A549 (cell line): ENCODE results near the gene IFNAR2. TPM values are rescaled to one million over a fixed set of nuclear protein-coding genes. Genes with fewer than 3 reads are reported as not detected.

Experiments used
- ATAC-seq, 2 experiments: fragments of 200-7000 bp in 1 of 2; fragments of >200 bp in 1 of 2; cut with Nextera tagmentation in 1 of 2; cut with Tn5 transposase in 1 of 2; 3 replicates each; pipeline versions ENCODE4 v1.8.0 to v1.9.1; 2018 to 2020; ENCODE audit warnings: mild to moderate bottlenecking in 1 of 2, moderate library complexity in 1 of 2
- CTCF ChIA-PET: fragments of 300-600 bp; sonication (Branson Sonifier 250); formaldehyde crosslinking; extraction: SDS; loops from one replicate; lab custom pipeline; 2021; ENCODE audit warnings: antibody characterized with exemption, inconsistent platforms; lab: Yijun Ruan, JAX
- POLR2A ChIA-PET: fragments of 350-600 bp; formaldehyde crosslinking; extraction: SDS; loops from one replicate; lab custom pipeline; 2021; ENCODE audit warnings: antibody characterized with exemption, inconsistent platforms; lab: Yijun Ruan, JAX
- DNase-seq, 2 experiments: peaks; one replicate each; pipeline versions ENCODE4 v3.0.0 to v3.0.0-alpha.2; 2011 to 2016; ENCODE audit warnings: low read depth in 1 of 2, low spot score in 1 of 2
- FAIRE-seq: peaks from 2 replicates; lab custom pipeline; 2011; peaks lifted over from hg19 to GRCh38; lab: Jason Lieb, UNC
- H3K27ac ChIP-seq, 2 experiments: fragments of >200 bp; sonication (Bioruptor Twin); formaldehyde crosslinking; 3 replicates each; pipeline ENCODE4 v1.5.1; 2016 to 2017
- H3K4me1 ChIP-seq: fragments of >200 bp; sonication (Bioruptor Twin); formaldehyde crosslinking; 3 replicates; pipeline ENCODE4 v1.6.1; 2016
- H3K4me2 ChIP-seq: fragments of >200 bp; sonication (Bioruptor Twin); formaldehyde crosslinking; 3 replicates; pipeline ENCODE4 v1.6.1; 2016
- H3K4me3 ChIP-seq: fragments of >200 bp; sonication (Bioruptor Twin); formaldehyde crosslinking; 3 replicates; pipeline ENCODE4 v1.5.1; 2016
- H3K9me3 ChIP-seq: fragments of >200 bp; sonication (Bioruptor Twin); formaldehyde crosslinking; 3 replicates; pipeline ENCODE4 v1.6.1; 2016
- BCL3 ChIP-seq: fragments of >200 bp; sonication (Bioruptor Twin); formaldehyde crosslinking; IDR thresholded peaks from 3 replicates; pipeline ENCODE4 v1.6.1; 2016
- BHLHE40 ChIP-seq: IDR thresholded peaks from 2 replicates; pipeline ENCODE4 v1.6.1; 2012; ENCODE audit warnings: low read depth, low read length, inconsistent platforms
- CBX2 ChIP-seq: fragments of 200-600 bp; sonication (generic); IDR thresholded peaks from 2 replicates; pipeline ENCODE4 v1.6.1; 2016; ENCODE audit warnings: low read depth, mild to moderate bottlenecking, borderline replicate concordance
- CHD2 ChIP-seq: fragments of 150-350 bp; IDR thresholded peaks from 2 replicates; pipeline ENCODE4 v1.6.1; 2014; ENCODE audit warnings: low read length; ENCODE audit not compliant: partially characterized antibody
- CTCF ChIP-seq: fragments of >200 bp; sonication (Bioruptor Twin); formaldehyde crosslinking; IDR thresholded peaks from 3 replicates; pipeline ENCODE4 v1.5.1; 2016
- E2F6 ChIP-seq: IDR thresholded peaks from 2 replicates; pipeline ENCODE4 v1.6.1; 2012; ENCODE audit warnings: low read depth, borderline replicate concordance
- EHF ChIP-seq: fragments of 250-450 bp; sonication (Bioruptor Pico); IDR thresholded peaks from 2 replicates; pipeline ENCODE4 v1.5.0; 2020; ENCODE audit warnings: mild to moderate bottlenecking
- GATA3 ChIP-seq: IDR thresholded peaks from 2 replicates; pipeline ENCODE4 v1.6.1; 2012; ENCODE audit warnings: borderline replicate concordance
- MAX ChIP-seq: IDR thresholded peaks from 2 replicates; pipeline ENCODE4 v1.6.1; 2012
- MAZ ChIP-seq: fragments of 150-350 bp; IDR thresholded peaks from 2 replicates; pipeline ENCODE4 v1.6.1; 2014; ENCODE audit warnings: antibody characterized with exemption, low read depth, low read length, borderline replicate concordance
- MYC ChIP-seq: IDR thresholded peaks from 2 replicates; pipeline ENCODE4 v1.6.1; 2012; ENCODE audit warnings: mild to moderate bottlenecking, inconsistent platforms, low read length, improper control_type of control experiment, borderline replicate concordance
- PBX3 ChIP-seq: IDR thresholded peaks from 2 replicates; pipeline ENCODE4 v1.6.1; 2012
- PHF8 ChIP-seq: fragments of 200-600 bp; sonication (generic); IDR thresholded peaks from 2 replicates; pipeline ENCODE4 v1.6.1; 2016; ENCODE audit warnings: low read depth, mild to moderate bottlenecking, antibody characterized with exemption, moderate library complexity, borderline replicate concordance
- REST ChIP-seq: fragments of 200-600 bp; sonication (generic); IDR thresholded peaks from 2 replicates; pipeline ENCODE4 v1.6.1; 2016; ENCODE audit warnings: antibody characterized with exemption, mild to moderate bottlenecking, moderate library complexity
- SREBF2 ChIP-seq: fragments of 450-650 bp; IDR thresholded peaks from 2 replicates; pipeline ENCODE4 v1.6.1; 2014; ENCODE audit warnings: mild to moderate bottlenecking, moderate library complexity
- TP53 ChIP-seq: fragments of 250-450 bp; sonication (Bioruptor Pico); IDR thresholded peaks from 2 replicates; pipeline ENCODE4 v1.5.0; 2021; ENCODE audit warnings: mild to moderate bottlenecking, moderate library complexity
- ZC3H11A ChIP-seq: fragments of 450-650 bp; IDR thresholded peaks from 2 replicates; pipeline ENCODE4 v1.6.1; 2014; ENCODE audit warnings: antibody characterized with exemption, mild to moderate bottlenecking
- WGBS: methylation state at CpG from one replicate; pipeline ENCODE4 v1.1.6; 2017; ENCODE audit errors: missing lambda C conversion rate; 5-methylcytosine and 5-hydroxymethylcytosine counted together
- polyA plus RNA-seq, 4 experiments: library from polyadenylated mRNA; depleted of rRNA in 3 of 4; stranded (reverse); fragments of >200 nt; fragmentation: RNase III in 1 of 4; extraction: RNeasy Plus Mini Kit Qiagen cat#74134 plus additional on column Dnase treatment in 1 of 4; gene quantifications; 2 replicates in 3 of 4; 3 replicates in 1 of 4; pipeline ENCODE4 v1.2.3, GENCODE V29; 2011 to 2017

IFNAR2 gene
- polyA plus RNA-seq, 2 of the 4 experiments (the other 2 are of a cell fraction) = 10.1 to 40.5 TPM

GRCh38 chr21:33246963-33247362 is 17.2 kb downstream of the IFNAR2 start (continued):
- TF ChIP-seq MAZ (no peak), EHF (CRISPR knock-in tag) (no peak)

- ATAC-seq = no peak
- H3K4me3 ChIP-seq = no peak overlapping the region
- FAIRE-seq = no peak
- CTCF ChIA-PET = no interaction called here
- WGBS = 74% methylated on average over 6 of the region's 6 CpGs
- no peak overlapping the region for H3K4me2 ChIP-seq
- H3K4me1 ChIP-seq = no peaks in the 10 kb centered on the region
- POLR2A ChIA-PET = interaction anchor here (0.6 kb wide), 1 partner anchor 18 kb away, joined by 7 read pairs; no protein-coding TSS in a partner anchor
- no peaks in the 10 kb centered on the region for H3K9me3 ChIP-seq
- TF ChIP-seq E2F6 (no peak), CBX2 (no peak), REST (no peak), GATA3 (no peak), TP53 (CRISPR knock-in tag) (no peak), SREBF2 (no peak), ZC3H11A (no peak), CHD2 (no peak), MYC (no peak), MAX (no peak), BHLHE40 (no peak), EHF (CRISPR knock-in tag) (no peak), CTCF (no peak), PBX3 (no peak), PHF8 (no peak), BCL3 (no peak)
- TF ChIP-seq, all 56 proteins: peak for 0
- H3K27ac ChIP-seq = no peak overlapping the region
- no peak for DNase-seq
Observed at GRCh38 chr21:33247599-33247998, 17.9 kb downstream of the IFNAR2 start.
